Cerebellar cortex (tissue), 1 donor: ENCODE measurements around the gene HOXA9.
A peak's percentile ranks its signal among the peaks of the same experiment; 100 is the strongest.

Experiments
- DNase-seq: peaks from one replicate; pipeline ENCODE4 v3.0.0-alpha.2; 2015; ENCODE audit warnings: low spot score

The HOXA9 gene

DNA sequence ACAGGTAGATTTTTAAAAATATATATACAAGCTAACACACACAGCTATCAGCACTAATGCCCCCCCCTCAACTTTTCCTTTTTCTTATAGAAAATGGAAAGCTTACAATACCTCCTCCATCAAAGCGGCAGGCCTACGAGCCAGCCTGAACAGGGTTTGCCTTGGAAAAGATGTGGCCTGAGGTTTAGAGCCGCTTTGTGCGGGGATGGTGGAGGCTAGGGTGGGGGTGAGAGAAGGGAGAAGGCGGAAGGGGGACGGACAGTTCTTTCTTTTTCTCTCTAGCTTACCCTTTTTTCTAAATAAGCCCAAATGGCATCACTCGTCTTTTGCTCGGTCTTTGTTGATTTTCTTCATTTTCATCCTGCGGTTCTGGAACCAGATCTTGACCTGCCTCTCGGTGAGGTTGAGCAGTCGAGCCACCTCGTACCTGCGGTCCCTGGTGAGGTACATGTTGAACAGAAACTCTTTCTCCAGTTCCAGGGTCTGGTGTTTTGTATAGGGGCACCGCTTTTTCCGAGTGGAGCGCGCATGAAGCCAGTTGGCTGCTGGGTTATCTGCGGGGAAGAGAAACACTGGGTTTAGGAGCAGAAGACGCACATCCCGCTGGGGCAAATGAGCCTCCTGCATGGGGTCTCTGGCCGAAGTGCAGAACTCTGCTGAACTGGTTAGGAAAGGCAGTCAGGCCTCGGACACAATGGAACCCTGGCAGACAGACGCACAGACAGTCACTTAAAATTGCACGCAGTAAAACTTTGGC lies 1.9 kb downstream of the HOXA9 start:
- no peak for DNase-seq

DNA sequence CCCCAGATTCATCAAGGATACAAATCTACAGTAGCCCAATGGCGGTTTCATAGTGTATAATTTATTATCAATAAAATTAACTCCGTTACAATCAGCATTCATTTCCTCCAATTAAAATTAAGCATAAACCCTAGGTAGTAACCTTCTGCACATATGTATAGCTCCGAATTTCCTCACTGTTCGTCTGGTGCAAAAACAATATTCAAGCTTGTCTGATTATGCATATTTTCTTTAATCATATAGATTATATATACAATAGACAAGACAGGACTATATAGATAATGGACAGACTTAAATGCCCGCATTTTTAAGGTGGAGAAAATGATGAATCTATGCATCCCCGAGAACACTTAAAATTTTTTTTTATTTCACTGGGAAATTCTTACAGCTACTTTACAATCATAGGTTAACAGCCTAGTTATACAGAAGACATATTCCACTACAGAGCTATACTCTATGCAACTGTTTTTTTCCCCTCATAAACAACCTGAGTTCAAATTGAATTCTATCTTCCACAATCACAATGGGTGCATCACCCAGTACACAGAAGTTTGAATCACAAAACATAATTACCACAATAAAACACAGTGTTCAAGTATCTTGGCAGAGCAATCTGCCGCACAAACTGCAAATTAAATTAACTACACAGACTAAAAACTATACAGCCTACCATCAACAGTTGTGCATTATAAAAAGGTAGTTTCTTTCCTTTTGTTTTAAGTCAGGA lies 2.6 kb downstream of the HOXA9 start:
- DNase-seq, result no peak

DNA sequence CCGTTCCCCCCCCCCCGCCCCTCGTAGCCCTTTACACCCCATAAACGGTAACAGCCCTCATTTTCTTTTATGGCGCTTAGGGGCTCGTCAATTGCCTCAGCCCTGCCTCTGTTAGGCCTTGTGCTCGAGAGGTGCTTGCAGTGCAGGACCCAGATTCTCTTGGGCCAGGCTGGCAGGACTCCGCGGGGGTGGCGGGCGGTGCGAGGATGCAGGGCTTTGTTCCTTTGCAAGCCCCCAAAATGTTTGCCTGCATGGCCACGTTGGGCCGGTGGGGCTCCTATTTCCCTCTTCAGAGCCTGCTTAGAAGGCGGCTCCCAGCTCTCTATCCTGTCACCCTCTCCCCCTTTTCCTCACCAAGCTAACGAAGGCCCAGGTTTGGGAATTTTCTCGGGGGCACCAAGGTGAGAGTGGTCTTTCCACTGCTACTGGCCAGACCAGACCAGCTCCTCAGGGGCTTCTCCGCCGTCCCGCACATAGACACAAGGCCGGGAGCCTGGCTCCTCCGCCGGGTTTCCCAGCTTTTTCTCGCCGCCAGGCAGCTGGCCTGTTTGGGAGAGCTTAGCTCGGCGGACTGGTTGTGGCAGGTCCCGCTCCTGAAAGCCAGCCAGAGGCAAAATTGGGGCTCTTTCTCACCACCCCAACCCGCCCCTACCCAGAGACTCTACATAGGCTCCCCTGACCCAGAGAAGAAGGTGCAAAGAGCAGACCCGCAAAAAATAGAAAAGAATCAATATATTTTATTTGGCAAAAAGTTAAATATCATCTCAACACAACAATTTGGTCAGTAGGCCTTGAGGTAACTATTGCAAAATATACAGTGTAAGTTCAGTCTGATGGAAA lies 3.4 kb downstream of the HOXA9 start:
- DNase-seq, result no peak

DNA sequence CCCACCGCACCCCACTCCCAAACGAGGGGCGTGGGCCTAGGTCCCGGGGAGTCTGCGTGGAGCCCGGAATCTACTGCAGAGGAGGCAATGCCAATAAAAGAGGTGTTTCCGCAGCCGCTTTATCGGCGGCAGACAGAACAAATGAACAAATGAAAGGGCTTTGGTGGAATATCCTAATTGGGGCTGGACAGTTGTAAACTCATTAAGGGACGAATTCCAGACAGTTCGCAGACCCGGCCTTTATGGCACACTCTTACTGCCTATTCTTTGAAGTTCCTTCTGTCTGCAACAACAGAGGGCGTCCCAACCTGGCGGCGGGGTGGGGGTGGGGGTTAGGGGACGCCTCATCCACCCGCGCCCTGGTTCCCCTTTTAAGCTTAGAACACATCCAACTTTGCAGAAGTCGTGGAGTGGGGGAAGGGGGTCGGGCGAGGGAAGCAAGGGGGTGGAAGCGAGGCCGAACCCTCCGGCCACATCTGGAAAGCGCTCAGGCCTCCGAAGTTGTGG lies 4.1 kb downstream of the HOXA9 start:
- DNase-seq, result peak; percentile 73

DNA sequence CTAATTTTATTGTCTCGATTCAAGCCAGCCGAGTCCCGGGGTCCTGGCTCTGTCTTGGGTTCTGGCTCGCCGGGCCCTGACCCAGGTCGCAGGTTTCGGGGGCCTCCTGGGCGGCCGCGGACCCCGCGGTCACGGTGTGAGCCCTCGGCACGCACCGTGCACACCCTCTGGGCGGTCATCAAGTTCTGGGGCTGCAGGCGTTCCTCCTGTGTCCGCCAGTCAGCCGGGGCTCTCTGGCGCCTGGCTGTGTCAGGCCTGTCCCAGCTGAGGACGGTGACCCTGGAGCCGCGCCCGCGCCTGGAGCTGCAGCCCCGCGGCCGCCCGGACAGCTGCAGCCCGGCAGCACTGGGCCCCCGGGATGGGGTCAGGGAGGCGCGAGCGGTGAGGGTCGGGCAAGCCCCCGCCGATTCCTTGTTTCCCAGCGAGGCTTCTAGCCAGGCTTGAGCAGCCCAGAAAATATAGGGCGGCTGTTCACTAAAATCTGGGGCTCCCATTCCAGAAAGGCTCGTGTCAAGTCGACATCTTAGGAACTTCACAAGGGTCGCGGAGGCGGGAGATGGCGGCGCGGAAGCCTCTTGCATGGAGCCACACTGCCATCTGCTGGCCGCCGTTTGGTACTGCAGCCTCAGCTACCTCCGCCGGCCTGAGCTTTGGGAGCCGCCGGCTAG lies 4.7 kb downstream of the HOXA9 start:
- DNase-seq, result peak; percentile 79

DNA sequence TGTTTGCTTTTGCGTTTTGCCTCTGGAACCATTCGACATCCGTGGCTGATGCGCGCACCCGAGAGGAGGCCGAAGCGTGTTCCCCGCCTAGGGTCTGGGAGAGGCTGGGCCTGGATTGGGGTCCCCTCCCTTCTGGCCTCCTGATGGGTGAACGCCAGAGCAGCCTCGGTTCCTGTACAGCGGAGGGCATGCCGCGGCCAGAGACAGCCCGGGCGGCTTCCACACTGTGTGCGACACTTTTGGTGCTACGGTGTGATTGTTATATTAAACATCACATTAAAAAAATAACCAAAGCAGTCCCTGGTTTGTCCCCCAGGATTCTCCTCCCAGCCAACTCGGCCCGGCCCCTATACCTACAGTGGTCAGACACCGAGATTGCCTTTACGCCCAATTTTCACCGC lies 5.2 kb downstream of the HOXA9 start:
- DNase-seq, result no peak

DNA sequence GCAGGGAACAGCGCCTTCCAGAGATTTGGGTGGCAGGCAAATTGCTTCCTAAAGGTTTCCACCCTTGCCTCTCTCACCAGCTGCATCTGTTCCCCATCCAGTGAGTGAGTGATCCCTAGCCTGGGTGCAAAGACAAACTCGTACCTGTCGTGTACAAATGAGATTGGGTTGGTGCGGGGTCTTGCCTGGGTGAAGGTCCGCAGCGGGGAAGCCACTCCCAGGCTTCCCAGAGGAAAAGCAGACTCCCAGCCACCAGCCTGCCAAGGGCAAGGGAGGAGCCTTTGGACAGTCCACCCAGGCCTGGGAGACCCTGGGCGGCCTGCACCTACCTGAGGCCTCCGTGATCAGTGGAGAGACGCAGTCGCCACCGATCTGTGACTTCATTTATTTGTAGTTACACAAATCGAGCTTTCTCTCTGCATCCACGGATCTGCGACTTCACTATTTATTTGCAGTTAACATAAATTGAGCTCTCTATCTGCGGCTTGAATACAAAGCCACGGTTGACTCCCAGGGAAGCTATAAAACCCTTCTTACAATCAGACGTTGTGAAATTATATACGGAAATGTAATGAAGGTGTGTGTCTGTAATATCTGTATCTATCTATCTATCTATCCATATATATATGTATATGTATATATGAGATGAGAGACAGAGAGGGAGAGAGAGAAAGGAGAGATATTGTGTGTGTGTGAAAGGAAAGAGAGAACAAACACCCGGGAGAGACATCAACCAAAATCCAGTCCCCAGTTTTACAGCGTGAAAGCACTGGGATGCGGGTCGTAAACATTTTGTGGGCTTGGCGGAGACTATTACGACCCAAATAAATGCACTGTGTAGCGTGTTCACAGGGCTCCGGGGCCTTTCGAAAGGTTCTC lies 5.8 kb downstream of the HOXA9 start:
- DNase-seq, result no peak

DNA sequence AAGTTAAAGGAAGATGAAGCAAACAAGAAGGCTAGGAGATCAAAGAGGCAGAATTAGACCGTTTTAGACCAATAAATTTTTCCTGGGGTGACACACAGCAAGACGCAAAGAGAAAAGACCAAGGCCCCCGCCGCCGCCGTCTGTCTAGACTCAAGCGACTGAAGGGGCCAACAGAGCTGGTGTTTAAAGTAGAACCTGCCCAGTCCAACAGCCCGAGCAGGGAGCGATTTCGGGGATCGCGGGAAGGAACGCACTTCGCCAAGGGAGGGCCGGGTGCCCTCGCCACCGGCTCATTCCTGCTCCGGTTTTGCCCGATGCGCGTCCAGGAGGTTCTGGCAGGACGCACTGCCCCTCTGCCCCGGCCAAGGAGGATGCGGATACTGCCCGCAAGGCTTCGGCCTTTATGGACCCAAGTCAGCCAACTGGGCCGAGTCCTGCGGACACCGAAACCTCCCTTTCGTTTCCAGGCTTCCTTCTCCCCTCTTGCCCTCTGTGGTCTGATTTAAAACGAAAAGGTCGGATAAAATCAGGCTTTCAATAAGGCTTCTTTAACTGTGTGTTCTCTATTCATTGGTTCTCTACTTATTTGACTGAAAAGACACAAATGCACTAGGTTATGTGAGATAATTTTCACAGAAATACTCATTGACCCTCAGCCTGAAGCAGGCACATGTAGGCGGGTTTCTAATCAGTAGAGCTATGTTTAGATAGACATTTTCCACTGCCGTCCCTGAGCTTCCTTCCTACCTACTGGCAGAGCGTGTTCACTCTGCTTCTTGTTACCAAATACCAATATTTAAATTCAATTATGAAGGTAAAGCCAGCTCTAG lies 6.7 kb downstream of the HOXA9 start:
- no peak for DNase-seq

DNA sequence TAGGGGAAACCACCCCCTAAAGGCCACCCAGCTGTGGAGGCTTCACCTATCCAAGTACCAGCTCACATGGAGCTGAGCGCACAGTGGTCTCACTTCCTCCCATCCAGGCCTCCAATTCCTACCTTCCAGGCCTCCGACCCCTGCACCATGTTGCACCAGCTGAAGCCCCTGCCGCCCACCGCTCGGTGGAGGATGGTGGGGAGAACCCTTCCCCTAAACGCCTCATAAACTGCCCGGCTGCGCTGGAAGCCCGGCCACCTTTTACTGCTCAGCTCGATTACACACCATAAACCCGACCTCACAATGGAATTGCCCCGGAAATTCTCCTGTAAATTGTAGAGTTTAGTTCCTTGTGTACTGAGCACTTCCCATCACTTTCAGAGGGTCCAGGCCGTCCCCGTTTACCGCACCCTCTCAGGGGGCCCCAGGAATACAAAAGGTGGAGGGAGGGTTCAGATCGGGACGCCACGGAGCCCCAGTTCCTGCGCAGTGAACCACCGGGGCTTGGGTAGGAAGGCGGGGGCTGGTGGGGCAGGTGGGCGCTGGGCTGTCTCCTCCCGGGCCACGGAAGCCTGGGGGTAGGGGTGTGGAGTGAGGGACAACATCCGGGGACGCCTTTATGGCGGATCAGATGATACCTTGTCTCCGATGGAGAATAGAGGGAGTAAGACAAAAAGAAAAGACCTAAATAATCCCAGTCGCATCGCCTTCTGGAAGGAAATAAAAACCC lies 7.5 kb downstream of the HOXA9 start:
- no peak for DNase-seq

DNA sequence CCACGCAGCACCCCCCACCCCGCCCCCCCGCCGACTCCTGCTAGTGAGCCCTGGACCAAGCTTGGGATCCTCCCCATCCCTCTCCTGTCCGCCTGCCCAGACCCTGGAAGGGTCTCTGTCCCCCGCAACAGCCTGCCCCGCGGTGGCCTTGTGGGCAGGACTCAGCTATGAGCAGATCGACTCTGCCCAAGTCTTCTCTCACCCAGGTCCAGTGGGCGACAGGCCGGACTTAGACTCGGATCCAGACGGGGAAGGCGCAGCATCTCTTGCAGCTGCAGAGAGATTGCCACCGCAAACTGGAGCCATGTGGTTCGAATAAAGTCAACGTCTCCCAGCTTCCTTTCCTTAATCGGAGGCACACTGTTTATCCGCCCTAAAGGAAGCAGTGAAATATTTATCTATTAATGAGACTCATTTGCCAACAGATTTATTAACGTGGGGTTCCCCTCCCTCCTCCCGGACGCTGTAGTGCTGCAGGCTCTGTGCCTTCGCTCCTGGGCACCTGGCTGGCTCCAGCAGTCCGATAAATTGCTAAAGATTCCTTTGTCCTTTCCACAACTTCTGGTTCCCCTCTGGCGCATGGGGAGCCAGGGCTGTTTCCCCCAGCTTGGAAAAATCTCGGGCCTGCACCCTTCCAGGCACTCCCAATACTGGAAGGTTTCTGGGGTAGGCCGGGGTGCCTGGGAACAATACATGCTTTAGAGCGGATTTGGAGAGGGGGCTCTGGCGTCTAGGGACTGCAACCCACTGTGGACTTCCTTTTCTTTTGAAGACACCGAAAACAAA lies 8.2 kb downstream of the HOXA9 start:
- DNase-seq, result no peak

DNA sequence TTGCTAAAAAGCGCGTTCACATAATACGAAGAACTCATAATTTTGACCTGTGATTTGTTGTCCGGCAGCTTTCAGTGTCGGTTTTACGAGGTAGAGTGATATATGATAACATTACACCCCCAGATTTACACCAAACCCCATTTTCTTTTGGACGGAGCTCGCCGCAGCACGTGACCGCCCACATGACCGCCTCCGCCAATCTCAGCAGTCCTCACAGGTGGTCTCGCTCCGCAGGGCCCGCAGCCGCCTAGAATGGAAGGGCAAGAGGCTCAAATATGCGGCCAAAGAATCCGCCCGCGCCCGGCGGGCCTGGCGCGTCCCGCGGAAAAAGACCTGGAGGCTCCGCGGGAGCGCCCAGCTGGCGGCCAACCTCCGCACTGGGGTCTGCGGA lies 8.8 kb downstream of the HOXA9 start, which contains the start of gene HOXA7:
Gene HOXA7 (minus strand): TSS at position 168 of the 391 bp plus-strand sequence. CDS start 130 bp downstream, at position 38.
- DNase-seq, result peak; percentile 70

DNA sequence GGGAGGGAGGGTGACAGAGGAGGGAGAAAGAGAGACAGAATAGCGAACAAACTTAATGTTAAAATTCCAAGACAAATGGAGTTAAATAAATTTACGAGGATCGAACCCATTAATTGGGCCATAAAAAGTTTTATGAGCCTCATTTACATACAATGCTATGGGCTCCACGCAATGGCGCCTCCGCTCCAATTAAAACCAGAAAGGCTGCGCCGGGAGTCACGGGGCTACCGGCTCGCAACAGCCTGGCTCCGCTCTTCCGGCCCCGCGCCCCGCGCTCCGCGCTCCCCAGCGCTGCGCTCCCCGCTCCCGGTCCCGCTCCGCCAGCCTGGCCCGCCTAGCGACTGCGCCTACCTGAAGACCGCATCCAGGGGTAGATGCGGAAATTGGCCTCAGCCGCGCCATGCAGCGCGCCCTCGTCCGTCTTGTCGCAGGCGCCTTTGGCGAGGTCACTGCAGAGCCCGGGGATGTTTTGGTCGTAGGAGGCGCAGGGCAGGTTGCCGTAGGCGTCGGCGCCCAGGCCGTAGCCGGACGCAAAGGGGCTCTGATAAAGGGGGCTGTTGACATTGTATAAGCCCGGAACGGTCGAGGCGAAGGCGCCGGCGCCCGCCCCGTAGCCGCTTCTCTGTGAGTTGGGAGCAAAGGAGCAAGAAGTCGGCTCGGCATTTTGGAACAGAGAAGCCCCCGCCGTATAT lies 9.4 kb downstream of the HOXA9 start:
- DNase-seq, result no peak

DNA sequence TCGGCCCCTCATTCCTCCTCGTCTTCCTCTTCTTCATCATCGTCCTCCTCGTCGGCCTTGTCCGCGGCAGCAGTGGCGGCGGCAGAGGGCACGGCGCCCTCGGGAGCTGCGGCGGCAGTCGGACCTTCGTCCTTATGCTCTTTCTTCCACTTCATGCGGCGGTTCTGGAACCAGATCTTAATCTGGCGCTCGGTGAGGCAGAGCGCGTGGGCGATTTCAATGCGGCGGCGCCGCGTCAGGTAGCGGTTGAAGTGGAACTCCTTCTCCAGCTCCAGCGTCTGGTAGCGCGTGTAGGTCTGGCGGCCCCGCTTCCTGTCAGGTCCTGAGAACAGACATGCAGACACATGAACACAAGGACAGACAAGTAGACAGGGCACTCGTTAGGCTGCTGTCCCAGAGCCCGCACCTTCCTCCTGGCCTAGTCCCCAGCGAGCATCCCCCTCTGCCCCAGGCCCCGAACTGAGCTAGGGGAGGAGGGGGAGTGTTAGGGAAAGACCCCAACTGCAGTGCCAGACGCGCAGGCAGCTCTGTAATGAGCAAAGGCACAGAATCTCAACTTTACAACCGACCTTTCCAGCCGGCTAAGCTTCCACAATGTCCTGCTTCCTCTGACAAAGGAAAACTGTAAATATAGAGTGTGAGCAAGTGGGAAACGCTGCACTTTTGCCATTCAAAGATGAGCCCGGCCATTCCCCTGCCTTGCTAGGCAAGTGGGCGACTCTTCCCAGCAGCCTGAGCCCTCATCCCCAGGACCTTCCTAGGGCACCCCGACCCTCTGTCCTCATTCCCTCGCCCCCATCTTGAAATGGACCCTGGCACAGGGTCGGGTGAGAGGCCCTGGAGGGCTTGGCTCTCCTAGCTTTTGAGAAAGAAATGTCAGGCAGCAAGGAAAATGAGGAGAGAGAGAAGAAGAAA lies 10.2 kb downstream of the HOXA9 start:
- no peak for DNase-seq

DNA sequence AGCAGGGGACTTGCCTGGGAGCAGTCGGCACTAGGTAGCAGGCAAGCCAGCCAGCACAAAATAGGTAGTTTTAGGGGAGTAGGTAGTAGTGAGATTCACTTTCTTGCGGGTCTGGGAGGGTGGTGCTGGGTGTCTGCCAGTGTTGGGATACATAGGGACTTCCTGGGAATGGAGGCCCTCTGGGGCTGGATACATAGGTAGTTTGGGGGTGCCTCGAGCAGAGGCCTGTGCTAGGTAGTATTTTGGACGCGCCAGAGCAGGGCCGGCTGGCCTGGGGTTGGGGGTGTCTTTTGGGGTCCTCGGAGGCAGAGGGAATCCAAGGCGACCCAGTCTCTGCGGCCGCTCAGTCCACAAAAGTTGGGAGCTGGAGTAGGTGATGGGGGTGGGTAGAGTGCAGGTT lies 11.0 kb downstream of the HOXA9 start:
- DNase-seq, result no peak

DNA sequence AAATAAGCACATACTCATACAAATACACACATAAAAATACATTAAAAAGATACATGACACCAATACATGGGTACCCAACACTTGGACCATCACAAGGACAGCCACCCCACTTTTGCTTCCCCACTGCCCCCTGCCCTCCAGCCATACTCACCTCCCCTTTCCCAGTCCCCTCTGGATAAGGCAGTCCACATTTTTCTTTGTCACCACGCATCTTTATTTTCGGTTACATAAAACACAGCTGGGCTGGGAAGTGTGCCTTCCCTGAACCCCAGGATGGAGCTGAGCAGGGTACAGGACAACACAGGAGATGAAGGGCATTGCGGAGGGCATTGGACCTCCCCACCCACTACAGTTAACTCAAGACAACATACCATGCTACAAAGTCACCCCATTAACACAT lies 11.8 kb downstream of the HOXA9 start:
- DNase-seq, result no peak

DNA sequence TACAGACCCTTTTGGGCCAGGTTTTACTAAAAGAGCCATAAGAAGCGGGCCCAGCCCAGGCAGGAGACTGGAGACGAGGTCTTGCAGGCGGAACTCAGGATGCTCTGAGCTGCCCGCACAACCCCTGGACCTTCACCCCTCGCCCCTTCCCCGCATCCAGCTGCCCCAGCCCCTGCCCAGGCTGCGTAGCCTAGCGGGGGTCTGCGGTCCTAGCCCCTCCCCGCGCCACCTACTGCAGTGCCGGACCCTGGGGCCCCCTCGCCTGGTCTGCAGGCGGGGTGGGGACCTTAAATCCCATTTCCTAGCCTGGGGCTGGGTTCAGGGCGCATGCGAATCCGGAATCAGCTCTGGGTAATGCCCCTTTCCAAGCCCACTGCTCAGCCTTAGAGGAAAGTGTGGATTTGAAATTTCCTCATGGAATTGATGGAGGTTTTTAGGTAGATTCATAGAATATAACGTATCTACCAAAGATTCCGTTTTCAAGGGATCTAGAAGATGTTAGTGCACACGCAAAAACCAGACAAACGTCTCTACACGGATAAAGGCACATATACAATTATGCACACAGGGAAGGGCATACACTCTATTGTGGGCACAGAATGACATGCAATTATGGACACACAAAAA lies 12.4 kb downstream of the HOXA9 start:
- no peak for DNase-seq
